Upper lobe of left lung (tissue), 6 donors: Measurements from ENCODE around the gene ARID1B. TPM values are rescaled to one million over a fixed set of nuclear protein-coding genes. Genes with fewer than 3 reads are reported as not detected.
A peak's percentile ranks its signal among the peaks of the same experiment; 100 is the strongest.

Experiments used
- ATAC-seq, 2 donors: fragments of 200-7000 bp; cut with Tn5 transposase; one replicate each; pipeline ENCODE4 v1.9.1; 2022; ENCODE audit warnings: mild to moderate bottlenecking in 2 of 2, moderate library complexity in 2 of 2; ENCODE audit not compliant: low FRiP score in 2 of 2
- DNase-seq, 2 donors: peaks; one replicate each; pipeline ENCODE4 v3.0.0-alpha.2; 2019 to 2020
- H3K27ac ChIP-seq, 4 donors: fragments of 200-600 bp; sonication (generic); one replicate each; pipeline ENCODE4 v1.5.1; 2016 to 2019
- H3K27me3 ChIP-seq, 4 donors: fragments of 200-600 bp; sonication (generic); one replicate each; pipeline ENCODE4 v1.5.1; 2017 to 2019
- H3K36me3 ChIP-seq, 4 donors: fragments of 200-600 bp; sonication (generic); one replicate each; pipeline ENCODE4 v1.5.1; 2016 to 2019
- H3K4me1 ChIP-seq, 4 donors: fragments of 200-600 bp; sonication (generic); one replicate each; pipeline ENCODE4 v1.5.1; 2018 to 2019
- H3K4me3 ChIP-seq, 4 donors: fragments of 200-600 bp; sonication (generic); one replicate each; pipeline ENCODE4 v1.5.1; 2017 to 2019; ENCODE audit warnings: mild to moderate bottlenecking in 2 of 4, moderate library complexity in 1 of 4
- H3K9me3 ChIP-seq, 4 donors: fragments of 200-600 bp; sonication (generic); one replicate each; pipeline ENCODE4 v1.5.1; 2018 to 2019
- CTCF ChIP-seq, 6 experiments: fragments of 450-650 bp in 4 of 6; fragments of 200-600 bp in 2 of 6; sonication (generic) in 2 of 6; IDR thresholded peaks; one replicate each; pipeline ENCODE4 v1.5.1; 2016 to 2019; ENCODE audit warnings: antibody characterized with exemption in 6 of 6
- EP300 ChIP-seq, 4 donors: sonication (generic); formaldehyde crosslinking; IDR thresholded peaks; one replicate each; pipeline ENCODE4 v1.5.1; 2017; ENCODE audit warnings: antibody characterized with exemption in 4 of 4, control low read depth in 2 of 4
- POLR2A ChIP-seq, 4 donors: fragments of 450-650 bp; IDR thresholded peaks; one replicate each; pipeline ENCODE4 v1.5.1; 2016 to 2017; ENCODE audit warnings: antibody characterized with exemption in 4 of 4, mild to moderate bottlenecking in 2 of 4
- POLR2AphosphoS5 ChIP-seq, 2 donors: sonication (generic); formaldehyde crosslinking; IDR thresholded peaks; one replicate each; pipeline ENCODE4 v1.5.1; 2017; ENCODE audit warnings: antibody characterized with exemption in 2 of 2
- WGBS, 2 donors: methylation state at CpG; one replicate each; pipeline ENCODE4 v1.1.5; 2017 to 2018; 5-methylcytosine and 5-hydroxymethylcytosine counted together
- total RNA-seq, 6 donors: library from RNA; depleted of rRNA in 4 of 6; stranded (reverse); fragments of >200 nt in 4 of 6; gene quantifications; one replicate each; pipeline versions ENCODE4 v1.1.0 to v1.2.1, GENCODE V29; 2016 to 2021
- donor health status: DM: no; HTN: no; CAD: no; lungs with moderate emphysema.
- donor health status: DM: no; HTN: yes; CAD: no; lungs with severe emphysema.

ARID1B gene
- total RNA-seq, 6 donors from 2014 or later, result 66.4 to 168 (median 109) TPM

DNA sequence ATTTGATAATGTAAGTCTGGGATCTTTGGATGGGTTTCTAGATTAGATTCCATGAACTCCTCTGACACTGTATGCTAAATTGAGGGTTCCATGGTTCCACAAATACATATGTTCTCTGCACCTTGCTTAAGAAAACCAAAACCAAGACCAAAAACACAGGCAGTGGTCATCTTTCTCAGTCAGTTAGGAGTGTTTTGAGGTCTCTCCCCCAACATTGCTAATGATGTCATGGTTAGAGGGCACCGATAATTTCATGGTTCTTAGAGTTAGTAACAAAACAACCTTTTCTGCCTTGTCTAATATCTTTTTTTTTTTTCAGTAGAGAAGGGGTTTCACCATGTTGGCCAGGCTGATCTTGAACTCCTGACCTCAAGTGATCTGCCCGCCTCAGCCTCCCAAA, 44.5 kb downstream of the ARID1B start:
- H3K27ac ChIP-seq, result peak overlapping the region in 1 of 4 donors; percentile 72
- H3K36me3 ChIP-seq, result no peaks in the 10 kb centered on the region
- DNase-seq (no peak), ATAC-seq (no peak)
- no peak overlapping the region for H3K4me3 ChIP-seq
- WGBS, 2 donors, result 91 to 94% methylated on average over 2 of the region's 2 CpGs
- H3K27me3 ChIP-seq, result no peaks in the 10 kb centered on the region
- H3K9me3 ChIP-seq, result no peaks in the 10 kb centered on the region
- peaks cover 37 to 70% (median 61%) of the 10 kb centered on the region in 4 donors for H3K4me1 ChIP-seq
- TF ChIP-seq CTCF (IDR thresholded peaks at IDR 0.05) (no peak), POLR2A (IDR thresholded peaks at IDR 0.05) (no peak), EP300 (IDR thresholded peaks at IDR 0.05) (no peak), POLR2AphosphoS5 (IDR thresholded peaks at IDR 0.05) (no peak)

DNA sequence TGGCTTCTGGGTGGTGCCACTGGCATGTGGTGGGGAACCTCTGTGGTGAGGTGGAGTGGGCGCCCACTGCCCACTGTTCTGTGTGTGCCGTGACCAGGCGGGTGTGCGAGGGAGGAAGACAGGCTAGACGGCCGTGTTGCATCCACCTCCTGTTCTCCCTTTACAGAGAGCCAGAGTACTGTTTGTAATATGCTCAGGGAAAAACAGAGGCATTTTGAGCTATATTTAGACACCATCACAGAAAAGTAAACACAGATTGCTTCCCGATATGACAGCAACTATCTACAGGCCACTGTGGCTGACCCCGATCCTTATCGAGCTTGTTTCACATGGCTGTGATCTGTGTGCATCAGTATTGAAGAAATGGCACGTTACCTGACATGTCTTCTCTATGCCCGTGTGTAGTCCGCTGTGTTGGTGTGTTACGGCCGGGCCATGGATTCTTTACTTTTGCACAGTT, 45.6 kb downstream of the ARID1B start:
- Histone ChIP-seq H3K27ac (peak overlapping the region in 3 of 4 donors; percentile 64 to 72 (median 72)), H3K4me1 (peaks cover 39 to 69% (median 56%) of the 10 kb centered on the region in 4 donors)

DNA sequence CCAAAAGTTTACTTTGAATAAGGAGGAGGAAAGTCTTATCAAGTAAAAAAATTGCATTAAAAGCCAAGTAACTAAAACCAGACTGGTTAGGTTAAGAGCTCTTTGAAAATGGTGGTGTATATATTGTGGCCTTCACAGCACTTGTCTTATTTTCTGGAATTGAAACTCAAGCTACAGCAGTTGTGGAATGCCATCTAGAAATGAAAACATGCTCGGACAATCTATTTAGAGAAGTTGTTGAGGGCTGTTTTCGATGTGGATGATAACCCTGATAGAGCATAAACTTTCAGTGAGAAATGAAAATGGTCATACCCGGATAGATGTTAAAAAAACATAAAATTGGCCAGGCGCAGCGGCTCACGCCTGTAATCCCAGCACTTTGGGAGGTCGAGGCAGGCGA, 47.0 kb downstream of the ARID1B start:
- H3K27me3 ChIP-seq, result no peaks in the 10 kb centered on the region
- H3K9me3 ChIP-seq, result no peaks in the 10 kb centered on the region
- TF ChIP-seq POLR2A (IDR thresholded peaks at IDR 0.05) (no peak), POLR2AphosphoS5 (IDR thresholded peaks at IDR 0.05) (no peak), CTCF (IDR thresholded peaks at IDR 0.05) (no peak), EP300 (IDR thresholded peaks at IDR 0.05) (no peak)
- 81 to 83% methylated on average over 8 of the region's 8 CpGs for WGBS, 2 donors
- DNase-seq, result no peak
- no peak overlapping the region for H3K4me3 ChIP-seq
- peak overlapping the region in 3 of 4 donors; percentile 16 to 58 (median 49) for H3K27ac ChIP-seq
- no peak for ATAC-seq
- peaks cover 33 to 68% (median 60%) of the 10 kb centered on the region in 4 donors for H3K4me1 ChIP-seq
- H3K36me3 ChIP-seq, result peaks cover 0 to under 1% (median under 1%) of the 10 kb centered on the region in 4 donors

More for the DNA sequence above, 45.6 kb downstream of the ARID1B start:
- ATAC-seq (peak in 1 of 2 donors; percentile 23), DNase-seq (peak in 1 of 2 donors; percentile 17)
- Histone ChIP-seq H3K4me3 (no peak overlapping the region), H3K9me3 (no peaks in the 10 kb centered on the region), H3K36me3 (no peaks in the 10 kb centered on the region), H3K27me3 (no peaks in the 10 kb centered on the region)
- WGBS, 2 donors, result 60 to 76% methylated on average over 14 of the region's 14 CpGs
- TF ChIP-seq POLR2AphosphoS5 (IDR thresholded peaks at IDR 0.05) (peak in 1 of 2 donors; percentile 32), POLR2A (IDR thresholded peaks at IDR 0.05) (no peak)

- ATAC-seq (no peak), DNase-seq (no peak)
- TF ChIP-seq EP300 (IDR thresholded peaks at IDR 0.05) (no peak), CTCF (IDR thresholded peaks at IDR 0.05) (no peak), POLR2A (IDR thresholded peaks at IDR 0.05) (no peak), POLR2AphosphoS5 (IDR thresholded peaks at IDR 0.05) (no peak)
- Histone ChIP-seq H3K27me3 (no peaks in the 10 kb centered on the region), H3K36me3 (peaks cover 0 to 12% (median 2%) of the 10 kb centered on the region in 4 donors), H3K27ac (peak overlapping the region in 3 of 4 donors; percentile 17 to 71 (median 17)), H3K9me3 (no peaks in the 10 kb centered on the region), H3K4me1 (peaks cover 33 to 58% (median 49%) of the 10 kb centered on the region in 4 donors), H3K4me3 (no peak overlapping the region)
- WGBS, 2 donors, result 15% methylated on average over 3 of the region's 3 CpGs
Measured at GRCh38 chr6:156825475-156825874, 48.3 kb downstream of the ARID1B start.

- WGBS, 2 donors, result 63 to 84% methylated on average over 10 of the region's 10 CpGs
- peak in 1 of 2 donors; percentile 74 for DNase-seq
Measured at GRCh38 chr6:156826290-156826955, 49.2 kb downstream of the ARID1B start.

More at GRCh38 chr6:156826290-156826955, 49.2 kb downstream of the ARID1B start:
- H3K9me3 ChIP-seq, result no peaks in the 10 kb centered on the region
- H3K4me3 ChIP-seq, result no peak overlapping the region
- no peak for TF ChIP-seq POLR2AphosphoS5 (IDR thresholded peaks at IDR 0.05)
- peak in 1 of 4 donors; percentile 13 for TF ChIP-seq EP300 (IDR thresholded peaks at IDR 0.05)
- TF ChIP-seq CTCF (IDR thresholded peaks at IDR 0.05), result no peak
- TF ChIP-seq POLR2A (IDR thresholded peaks at IDR 0.05), result no peak
- H3K4me1 ChIP-seq, result peaks cover 33 to 64% (median 47%) of the 10 kb centered on the region in 4 donors
- H3K36me3 ChIP-seq, result peaks cover 0 to 12% (median 2%) of the 10 kb centered on the region in 4 donors
- peak overlapping the region; percentile 59 to 73 (median 68) for H3K27ac ChIP-seq
- ATAC-seq, result peak; percentile 26 to 76
- H3K27me3 ChIP-seq, result no peaks in the 10 kb centered on the region
